ENCODE results near the gene MPP4.

Gene MPP4

GRCh38 chr2:201698588-201699226, at the start of gene MPP4:
MPP4 (minus strand) TSS chr2:201698644; CDS start chr2:201693954, 4,690 bp downstream.
- no peak for DNase-seq (ENCODE audit: low read depth in 2 of 3, low spot score in 2 of 3)

- DNase-seq (ENCODE audit: low read depth in 2 of 3, low spot score in 2 of 3), result no peak
Observed at GRCh38 chr2:201746551-201746950, 48.1 kb upstream of the MPP4 start.

- DNase-seq (ENCODE audit: low read depth in 2 of 3, low spot score in 2 of 3), result no peak
Observed at GRCh38 chr2:201735486-201735885, 37.0 kb upstream of the MPP4 start.

GRCh38 chr2:201734111-201734510, 35.7 kb upstream of the MPP4 start:
- no peak for DNase-seq (ENCODE audit: low read depth in 2 of 3, low spot score in 2 of 3)

- DNase-seq (ENCODE audit: low read depth in 2 of 3, low spot score in 2 of 3), result no peak
Observed at GRCh38 chr2:201733544-201733943, 35.1 kb upstream of the MPP4 start.

- DNase-seq (ENCODE audit: low read depth in 2 of 3, low spot score in 2 of 3), result no peak
Observed at GRCh38 chr2:201730651-201731285, 32.3 kb upstream of the MPP4 start.

GRCh38 chr2:201715459-201715858, 17.0 kb upstream of the MPP4 start:
- DNase-seq (ENCODE audit: low read depth in 2 of 3, low spot score in 2 of 3), result no peak

- no peak for DNase-seq (ENCODE audit: low read depth in 2 of 3, low spot score in 2 of 3)
Observed at GRCh38 chr2:201712726-201713125, 14.3 kb upstream of the MPP4 start.

GRCh38 chr2:201709747-201710146, 11.3 kb upstream of the MPP4 start:
- DNase-seq (ENCODE audit: low read depth in 2 of 3, low spot score in 2 of 3), result no peak

- no peak for DNase-seq (ENCODE audit: low read depth in 2 of 3, low spot score in 2 of 3)
Observed at GRCh38 chr2:201709049-201709448, 10.6 kb upstream of the MPP4 start.

GRCh38 chr2:201707753-201708152, 9.3 kb upstream of the MPP4 start:
- no peak for DNase-seq (ENCODE audit: low read depth in 2 of 3, low spot score in 2 of 3)

GRCh38 chr2:201707142-201707541, 8.7 kb upstream of the MPP4 start:
- DNase-seq (ENCODE audit: low read depth in 2 of 3, low spot score in 2 of 3), result no peak

- no peak for DNase-seq (ENCODE audit: low read depth in 2 of 3, low spot score in 2 of 3)
Observed at GRCh38 chr2:201704536-201704935, 6.1 kb upstream of the MPP4 start.

- DNase-seq (ENCODE audit: low read depth in 2 of 3, low spot score in 2 of 3), result no peak
Observed at GRCh38 chr2:201701646-201702045, 3.2 kb upstream of the MPP4 start.

GRCh38 chr2:201699416-201699815, 972 bp upstream of the MPP4 start:
- no peak for DNase-seq (ENCODE audit: low read depth in 2 of 3, low spot score in 2 of 3)

- no peak for DNase-seq (ENCODE audit: low read depth in 2 of 3, low spot score in 2 of 3)
Observed at GRCh38 chr2:201697899-201698298, 545 bp downstream of the MPP4 start.

- DNase-seq (ENCODE audit: low read depth in 2 of 3, low spot score in 2 of 3), result no peak
Observed at GRCh38 chr2:201696151-201696659, 2.2 kb downstream of the MPP4 start.

GRCh38 chr2:201685156-201685555, 13.3 kb downstream of the MPP4 start:
- no peak for DNase-seq (ENCODE audit: low read depth in 2 of 3, low spot score in 2 of 3)

GRCh38 chr2:201680743-201681142, 17.7 kb downstream of the MPP4 start:
- no peak for DNase-seq (ENCODE audit: low read depth in 2 of 3, low spot score in 2 of 3)

GRCh38 chr2:201678401-201678800, 20.0 kb downstream of the MPP4 start:
- DNase-seq (ENCODE audit: low read depth in 2 of 3, low spot score in 2 of 3), result no peak

- DNase-seq (ENCODE audit: low read depth in 2 of 3, low spot score in 2 of 3), result no peak
Observed at GRCh38 chr2:201675454-201675853, 23.0 kb downstream of the MPP4 start.

GRCh38 chr2:201674794-201675193, 23.6 kb downstream of the MPP4 start:
- no peak for DNase-seq (ENCODE audit: low read depth in 2 of 3, low spot score in 2 of 3)

GRCh38 chr2:201674298-201674697, 24.1 kb downstream of the MPP4 start:
- DNase-seq (ENCODE audit: low read depth in 2 of 3, low spot score in 2 of 3), result no peak

All from activated CD8-positive, alpha-beta memory T cell treated with anti-CD3 and anti-CD28 coated beads for 48 hours (primary cell).